Heart right ventricle (tissue), 16 donors: ENCODE measurements around the gene CR1. TPM values are rescaled to one million over a fixed set of nuclear protein-coding genes. Genes with fewer than 3 reads are reported as not detected.
"Not testable (repeated sequence)": the region's sequence is repeated elsewhere in the genome, so short reads cannot be mapped to it uniquely, and the experiment has no call there.

Experiments used
- ATAC-seq, 8 donors: fragments of 200-7000 bp; cut with Tn5 transposase; one replicate each; pipeline ENCODE4 v1.9.1; 2020; ENCODE audit warnings: mild to moderate bottlenecking in 8 of 8, moderate library complexity in 8 of 8, moderate number of reproducible peaks in 1 of 8
- DNase-seq, 2 donors: peaks; one replicate each; pipeline ENCODE4 v3.0.0-alpha.2; 2020
- H3K27ac ChIP-seq, 10 donors: fragments of 200-600 bp; sonication (generic) in 2 of 10; one replicate each; pipeline versions ENCODE4 v1.5.0 to v1.8.0; 2020 to 2022; ENCODE audit warnings: mild to moderate bottlenecking in 3 of 10
- H3K27me3 ChIP-seq, 7 donors: fragments of 200-600 bp; one replicate each; pipeline ENCODE4 v1.8.0; 2021 to 2022; ENCODE audit warnings: mild to moderate bottlenecking in 2 of 7
- H3K36me3 ChIP-seq, 9 donors: fragments of 200-600 bp; sonication (generic) in 1 of 9; one replicate each; pipeline versions ENCODE4 v1.5.0 to v1.8.0; 2020 to 2022; ENCODE audit warnings: mild to moderate bottlenecking in 2 of 9
- H3K4me1 ChIP-seq, 9 donors: fragments of 200-600 bp; sonication (generic) in 1 of 9; one replicate each; pipeline versions ENCODE4 v1.5.0 to v1.8.0; 2020 to 2022; ENCODE audit warnings: mild to moderate bottlenecking in 4 of 9
- H3K4me3 ChIP-seq, 10 donors: fragments of 200-600 bp; sonication (generic) in 2 of 10; one replicate each; pipeline versions ENCODE4 v1.5.0 to v1.8.0; 2020 to 2022; ENCODE audit warnings: mild to moderate bottlenecking in 7 of 10, moderate library complexity in 2 of 10
- H3K9me3 ChIP-seq, 11 donors: fragments of 200-600 bp in 10 of 11; sonication (generic) in 2 of 11; one replicate each; pipeline versions ENCODE4 v1.5.0 to v1.8.0; 2013 to 2022; ENCODE audit warnings: mild to moderate bottlenecking in 2 of 11, control low read depth in 1 of 11, moderate library complexity in 1 of 11
- CTCF ChIP-seq, 9 donors: fragments of 200-600 bp; sonication (generic) in 2 of 9; IDR thresholded peaks; one replicate each; pipeline versions ENCODE4 v1.5.0 to v1.8.0; 2021 to 2022; ENCODE audit warnings: antibody characterized with exemption in 9 of 9, mild to moderate bottlenecking in 5 of 9, moderate library complexity in 1 of 9
- WGBS, 2 donors: extraction: QIAGEN DNeasy Blood & Tissue Kit; methylation state at CpG; one replicate each; pipeline ENCODE4 v1.1.7; 2013; ENCODE audit warnings: inconsistent platforms in 1 of 2; 5-methylcytosine and 5-hydroxymethylcytosine counted together
- intact Hi-C, 10 donors: fragments of 100-400 bp; cut with DNase I; formaldehyde crosslinking; loops; one replicate each; pipeline versions ENCODE4 v1.11.1 to v1.14.2; 2022
- polyA plus RNA-seq, 2 donors: library from polyadenylated mRNA; stranded (reverse); fragments of 200-250 nt; gene quantifications; one replicate each; pipeline ENCODE4 v1.2.3, GENCODE V29; 2013
- total RNA-seq, 10 donors: library from RNA; stranded (reverse); fragmentation: NEBNext Ultra II Directional in 3 of 10; extraction: Animal tissue kit (Norgen Biotek cat#: 25700) in 3 of 10; gene quantifications; one replicate each; pipeline versions ENCODE4 v1.2.1 to v1.2.4, GENCODE V29; 2021 to 2023
- donor health status: Arrhythmogenic right ventricular cardiomyopathy.
- donor health status: ischemic (EF 13 %, LVEDD 7.1; RV severe dilation, severe dysfunction).
- donor health status: healthy with polysubstance abuse.
- donor health status: DM: no; HTN: yes; CAD: no.
- donor health status: DM: no; HTN: no; CAD: no.
- donor health status: ischemic (EF 25% LVEDD 6.9; RV normal size, moderate dysfunction).
- donor health status: ischemic (EF 25% LVEDD 5.7; RV mildly dilated, moderate dysfunction).
- donor health status: healthy.
- donor health status: DM: yes; HTN: yes; CAD: no.
- donor health status: Ischemic cardiomyopathy.
- donor health status: ischemic (EF 35%, LVEDD 5.7; RV mildly dilated, moderate dysfunction).
- donor health status: nonischemic (EF 11% LVEDD 7.7; RV severe dilation, severe dysfunction).
- donor health status: DM: yes; HTN: yes; CAD: no.
- donor health status: PGD.
- donor health status: ischemic (EF 29% LVEDD 5.4; RV normal size, mild dysfunction).
- donor health status: nonischemic (EF 23%, LVEDD 6.1; RV moderate dilation, normal function).

The CR1 gene
- total and polyA plus RNA-seq, 12 donors: 0.15 to 25.6 (median 1.4) TPM

- ATAC-seq: peak in 5 of 8 donors; percentile 38 to 68 (median 57)
- intact Hi-C loops: no loop called here
These were observed 83.5 kb downstream of the CR1 start for GRCh38 chr1:207579436-207579799.

GRCh38 chr1:207581496-207582153 lies 85.7 kb downstream of the CR1 start:
- no peak for DNase-seq
- H3K4me1 ChIP-seq: no peaks in the 10 kb centered on the region
- TF ChIP-seq CTCF (IDR thresholded peaks at IDR 0.05): no peak
- no peak for ATAC-seq
- H3K27me3 ChIP-seq: peaks cover 0 to 14% (median 5%) of the 10 kb centered on the region in 7 donors
- H3K4me3 ChIP-seq: no peak overlapping the region
- no peak overlapping the region for H3K27ac ChIP-seq
- peaks cover 0 to 94% (median 0%) of the 10 kb centered on the region in 9 donors for H3K36me3 ChIP-seq
- intact Hi-C loops: no loop called here
- WGBS, 2 donors: 61 to 64% methylated on average over 8 of the region's 8 CpGs
- no peaks in the 10 kb centered on the region for H3K9me3 ChIP-seq

More at GRCh38 chr1:207579436-207579799, 83.5 kb downstream of the CR1 start:
- Histone ChIP-seq H3K36me3 (peaks cover 0 to 87% (median 0%) of the 10 kb centered on the region in 9 donors), H3K4me1 (no peaks in the 10 kb centered on the region), H3K9me3 (no peaks in the 10 kb centered on the region), H3K27me3 (peaks cover 0 to 14% (median 5%) of the 10 kb centered on the region in 7 donors), H3K4me3 (no peak overlapping the region), H3K27ac (no peak overlapping the region)
- peak in 1 of 2 donors; percentile 9 for DNase-seq
- TF ChIP-seq CTCF (IDR thresholded peaks at IDR 0.05): peak in 7 of 9 donors; percentile 32 to 51 (median 42)
- 3 to 7% methylated on average over 4 of the region's 4 CpGs for WGBS, 2 donors

GRCh38 chr1:207589506-207589905 lies 93.5 kb downstream of the CR1 start:
- WGBS, 2 donors: 95% methylated on average over 4 of the region's 4 CpGs
- ATAC-seq, H3K4me1 ChIP-seq, intact Hi-C loops, H3K4me3 ChIP-seq, H3K9me3 ChIP-seq, DNase-seq, H3K27ac ChIP-seq: not testable (repeated sequence)
- peaks cover 0 to 26% (median 0%) of the 10 kb centered on the region in 7 donors for H3K27me3 ChIP-seq
- H3K36me3 ChIP-seq: peaks cover 0 to 51% (median 0%) of the 10 kb centered on the region in 9 donors

DNA sequence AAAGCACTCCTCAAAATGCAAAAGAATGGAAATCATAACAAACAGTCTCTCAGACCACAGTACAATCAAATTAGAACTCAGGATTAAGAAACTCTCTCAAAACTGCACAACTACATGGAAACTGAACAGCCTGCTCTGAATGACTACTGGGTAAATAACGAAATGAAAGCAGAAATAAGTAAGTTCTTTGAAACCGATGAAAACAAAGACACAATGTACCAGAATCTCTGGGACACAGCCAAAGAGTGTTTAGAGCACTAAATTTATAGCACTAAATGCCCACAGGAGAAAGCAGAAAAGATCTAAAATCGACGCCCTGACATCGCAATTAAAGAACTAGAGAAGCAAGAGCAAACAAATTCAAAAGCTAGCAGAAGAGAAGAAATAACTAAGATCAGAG lies 95.2 kb downstream of the CR1 start:
- DNase-seq, H3K4me3 ChIP-seq, H3K27ac ChIP-seq, H3K4me1 ChIP-seq, ATAC-seq, intact Hi-C loops, H3K9me3 ChIP-seq: not testable (repeated sequence)
- WGBS, 2 donors: 88 to 94% methylated on average over 5 of the region's 5 CpGs
- peaks cover 0 to 31% (median 0%) of the 10 kb centered on the region in 7 donors for H3K27me3 ChIP-seq
- H3K36me3 ChIP-seq: peaks cover 0 to 34% (median 0%) of the 10 kb centered on the region in 9 donors

- WGBS, 2 donors: 93 to 95% methylated on average over 4 of the region's 4 CpGs
- H3K4me3 ChIP-seq, H3K4me1 ChIP-seq, H3K27ac ChIP-seq, intact Hi-C loops, DNase-seq, H3K9me3 ChIP-seq, ATAC-seq: not testable (repeated sequence)
- Histone ChIP-seq H3K36me3 (peaks cover 0 to 20% (median 0%) of the 10 kb centered on the region in 9 donors), H3K27me3 (peaks cover 0 to 18% (median 0%) of the 10 kb centered on the region in 7 donors)
These were observed 98.1 kb downstream of the CR1 start for GRCh38 chr1:207594095-207594494.

DNA sequence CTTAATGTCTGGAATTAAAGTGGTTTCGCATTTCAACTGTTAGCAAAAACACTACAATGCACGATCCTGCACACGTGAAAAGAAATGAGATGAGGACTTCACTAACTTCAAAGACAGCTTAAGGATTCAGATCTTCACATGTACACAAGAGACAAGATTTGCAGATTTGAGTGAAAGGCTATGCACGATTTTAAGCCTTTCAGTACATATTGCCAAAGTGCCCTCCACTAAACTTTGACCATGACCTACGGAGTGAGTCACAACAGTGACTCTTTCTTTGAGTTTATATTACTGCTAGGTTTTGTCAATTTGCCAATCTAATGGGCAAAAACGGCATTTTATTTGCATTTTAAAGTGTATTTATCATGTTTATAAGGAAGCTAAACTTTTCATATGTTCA lies 107.8 kb downstream of the CR1 start:
- H3K27me3 ChIP-seq: peaks cover 0 to 39% (median 0%) of the 10 kb centered on the region in 7 donors
- no peak for TF ChIP-seq CTCF (IDR thresholded peaks at IDR 0.05)
- WGBS, 2 donors: 74 to 80% methylated on average over 6 of the region's 6 CpGs
- no peaks in the 10 kb centered on the region for H3K9me3 ChIP-seq
- H3K4me3 ChIP-seq: no peak overlapping the region
- intact Hi-C loops: no loop called here
- no peaks in the 10 kb centered on the region for H3K4me1 ChIP-seq
- peaks cover 0 to 26% (median 0%) of the 10 kb centered on the region in 9 donors for H3K36me3 ChIP-seq
- H3K27ac ChIP-seq: no peak overlapping the region
- ATAC-seq (no peak), DNase-seq (no peak)
